KG1 (cell line): ENCODE measurements around the gene NINL.
"Not testable (repeated sequence)": the region's sequence is repeated elsewhere in the genome, so short reads cannot be mapped to it uniquely, and the experiment has no call there.

ENCODE experiments used
- DNase-seq: peaks from one replicate; lab custom pipeline; 2025; lab: John Stamatoyannopoulos, UW

NINL gene

DNA sequence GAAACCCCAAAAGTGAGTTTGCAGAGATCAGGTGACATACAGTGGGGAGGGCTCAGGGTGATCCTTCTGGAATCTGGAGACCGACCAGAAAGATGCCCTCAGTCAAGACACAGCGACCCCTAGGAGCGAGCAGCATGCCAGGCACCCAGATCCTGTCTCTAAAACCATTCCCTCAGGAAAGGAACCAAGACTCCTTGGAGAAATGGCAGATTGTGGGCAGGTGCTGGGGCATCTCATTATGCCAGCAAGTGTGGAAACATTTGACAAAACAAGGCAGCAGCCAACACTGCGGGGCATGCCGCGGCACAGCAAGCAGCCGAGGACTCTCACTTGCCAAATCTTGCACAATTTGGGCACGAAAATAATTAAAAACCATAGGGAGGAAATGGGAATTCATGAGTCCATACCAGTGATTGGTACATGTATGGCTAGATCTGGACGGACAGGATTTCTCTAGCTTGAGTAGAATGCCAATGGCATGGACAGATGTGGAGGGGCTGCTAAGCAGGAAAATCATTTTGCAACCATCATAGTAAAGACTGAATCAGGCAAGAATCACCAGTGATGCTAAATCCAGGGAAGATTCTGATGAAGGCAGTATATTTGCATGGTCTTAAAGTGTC, 101.0 kb downstream of the NINL start:
- DNase-seq, result no peak

GRCh38 chr20:25483431-25484132, 101.7 kb downstream of the NINL start:
- no peak for DNase-seq

DNA sequence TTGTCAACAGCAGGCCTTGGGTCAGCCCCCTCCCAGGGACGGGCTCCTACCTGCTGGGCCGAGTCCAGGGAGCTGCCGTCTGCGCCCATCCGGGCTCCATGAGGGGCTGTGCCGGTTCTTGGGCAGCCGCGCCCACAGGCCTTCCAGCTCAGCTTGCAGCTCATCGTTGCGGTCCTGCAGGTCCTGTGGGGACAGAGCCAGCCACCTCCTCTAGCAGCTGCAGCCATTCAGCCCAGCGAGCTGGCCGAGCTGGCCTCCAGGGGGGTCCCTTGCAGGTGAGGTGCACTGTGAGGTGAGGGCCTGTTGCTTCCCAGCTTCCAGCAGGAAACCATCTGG, 103.4 kb downstream of the NINL start:
- DNase-seq, result no peak

GRCh38 chr20:25481235-25481917, 104.0 kb downstream of the NINL start:
- DNase-seq, result no peak

DNA sequence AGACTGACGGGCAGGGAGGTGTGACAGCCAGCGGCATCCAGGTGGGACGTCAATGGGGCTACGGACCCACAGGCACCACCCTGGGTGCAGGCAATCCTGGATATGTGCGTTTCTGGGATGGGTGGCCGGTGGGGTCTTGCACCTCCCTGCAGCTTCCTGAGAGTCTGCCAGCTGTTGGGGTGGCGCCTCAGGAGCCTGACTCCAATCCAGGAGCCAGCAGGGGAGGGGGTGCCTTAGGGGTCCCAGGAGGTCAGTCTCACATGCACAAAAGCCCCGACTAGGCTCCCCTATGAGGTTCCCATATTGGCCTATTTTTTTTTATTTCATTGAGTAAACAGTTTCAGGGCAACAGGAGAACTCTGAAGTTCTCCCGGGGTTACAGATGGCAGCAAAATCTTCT, 104.5 kb downstream of the NINL start:
- no peak for DNase-seq

GRCh38 chr20:25480156-25480555, 105.2 kb downstream of the NINL start:
- DNase-seq, result no peak

- no peak for DNase-seq
Measured at GRCh38 chr20:25479638-25480037, 105.7 kb downstream of the NINL start.

- no peak for DNase-seq
Measured at GRCh38 chr20:25478889-25479568, 106.3 kb downstream of the NINL start.

DNA sequence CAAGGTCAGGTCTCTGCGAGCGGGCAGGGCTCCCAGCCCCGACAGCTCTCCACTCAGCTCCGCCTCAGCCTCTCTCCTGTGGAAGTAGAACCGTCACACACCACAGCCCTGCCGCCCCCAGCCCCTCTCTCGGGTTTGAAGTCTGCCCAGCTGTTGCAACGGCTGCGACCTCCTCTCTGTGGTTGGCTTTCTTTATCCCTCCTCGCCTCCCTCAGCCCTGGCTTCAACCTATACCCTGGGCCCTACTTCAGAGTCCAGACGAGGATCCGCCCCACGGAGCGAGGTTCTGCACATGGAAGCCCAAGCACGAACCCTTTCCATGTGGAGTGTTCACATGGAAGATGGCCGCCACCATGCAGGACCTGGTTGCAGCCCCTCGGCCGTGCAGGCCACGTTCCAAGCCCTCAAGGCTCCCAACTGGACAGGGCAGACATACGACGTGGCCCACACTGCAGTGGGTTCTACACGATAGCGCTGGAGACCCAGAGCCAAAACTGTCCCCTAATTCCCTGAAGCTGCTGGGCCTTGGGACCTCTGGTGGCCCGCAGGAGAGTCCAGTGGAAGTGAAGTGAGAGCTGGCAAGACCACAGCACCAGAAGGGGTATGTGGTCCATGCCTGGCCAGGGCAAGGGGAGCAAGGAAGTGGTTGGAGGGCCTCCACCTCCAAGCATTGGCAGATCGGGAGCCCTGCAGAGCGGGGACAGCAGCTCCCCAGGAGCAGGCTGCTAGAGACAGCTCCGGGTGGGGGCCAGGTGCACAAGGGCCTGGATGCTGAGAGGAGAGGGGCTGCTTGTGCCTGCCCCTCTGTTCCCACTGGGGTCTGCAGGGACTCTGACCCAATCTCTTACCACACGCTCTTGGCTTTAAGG, 108.1 kb downstream of the NINL start:
- DNase-seq, result no peak

DNA sequence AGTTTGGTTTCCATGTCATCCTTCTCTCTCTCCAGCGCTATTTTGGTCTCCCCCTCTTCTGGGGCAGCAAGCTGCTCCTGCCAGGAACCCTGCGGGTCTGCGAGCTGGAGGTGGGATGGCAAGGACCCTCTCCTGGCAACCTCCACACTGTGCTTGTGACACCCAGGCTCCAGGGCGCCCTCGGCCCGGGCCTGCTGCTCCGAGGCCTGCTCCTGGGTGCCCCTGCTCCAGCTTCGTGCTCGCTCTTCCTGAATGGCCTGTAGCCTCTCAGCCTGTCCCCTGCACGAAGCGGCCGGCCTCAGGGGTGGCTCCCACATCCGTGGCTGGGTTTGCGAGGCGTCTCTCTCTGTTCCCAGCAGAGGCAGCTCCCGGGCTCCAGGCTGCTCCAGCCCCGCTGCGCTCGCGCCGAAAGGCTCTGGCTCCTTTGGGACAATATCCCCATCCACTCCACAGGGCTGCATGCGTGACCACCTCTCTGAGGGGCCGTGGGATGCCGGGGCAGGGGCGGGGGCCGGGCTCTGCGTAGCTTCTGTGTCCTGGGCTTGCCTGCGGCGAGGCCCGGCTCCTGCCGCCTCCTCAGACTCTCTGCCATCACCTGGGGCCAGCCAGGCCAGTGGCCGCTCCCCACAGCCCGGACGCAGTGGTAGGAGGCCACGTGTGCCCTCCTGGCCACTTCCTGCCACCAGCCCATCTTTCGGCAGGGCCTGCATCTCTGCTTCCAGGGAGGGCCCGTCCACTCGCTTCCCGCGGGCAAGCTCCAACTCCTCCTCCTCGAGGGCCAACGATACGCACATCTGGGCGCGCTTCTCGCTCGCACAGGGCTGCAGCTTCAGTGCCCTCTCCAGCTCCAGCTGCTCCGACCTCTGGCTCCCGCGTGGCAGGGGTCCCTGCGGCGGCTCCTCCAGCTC, 109.0 kb downstream of the NINL start:
- DNase-seq, result no peak

- not testable (repeated sequence) for DNase-seq
Measured at GRCh38 chr20:25473297-25473696, 112.0 kb downstream of the NINL start.

DNA sequence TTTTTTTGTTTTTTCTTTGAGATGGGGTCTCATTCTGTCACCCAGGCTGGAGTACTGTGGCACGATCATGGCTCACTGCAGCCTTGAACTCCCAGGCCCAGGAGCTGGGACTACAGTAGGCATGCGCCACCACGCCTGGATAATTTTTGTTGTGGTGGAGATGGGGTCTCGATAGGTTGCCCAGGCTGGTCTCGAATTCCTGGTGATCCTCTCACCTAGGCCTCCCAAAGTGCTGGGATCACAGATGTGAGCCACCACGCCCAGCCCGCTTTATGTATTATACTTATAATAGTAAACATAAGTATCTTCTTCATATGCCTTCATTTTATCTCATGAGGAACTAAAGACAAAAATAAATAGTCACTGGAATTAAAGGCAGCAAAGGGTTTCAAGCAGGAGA, 114.3 kb downstream of the NINL start:
- no peak for DNase-seq

DNA sequence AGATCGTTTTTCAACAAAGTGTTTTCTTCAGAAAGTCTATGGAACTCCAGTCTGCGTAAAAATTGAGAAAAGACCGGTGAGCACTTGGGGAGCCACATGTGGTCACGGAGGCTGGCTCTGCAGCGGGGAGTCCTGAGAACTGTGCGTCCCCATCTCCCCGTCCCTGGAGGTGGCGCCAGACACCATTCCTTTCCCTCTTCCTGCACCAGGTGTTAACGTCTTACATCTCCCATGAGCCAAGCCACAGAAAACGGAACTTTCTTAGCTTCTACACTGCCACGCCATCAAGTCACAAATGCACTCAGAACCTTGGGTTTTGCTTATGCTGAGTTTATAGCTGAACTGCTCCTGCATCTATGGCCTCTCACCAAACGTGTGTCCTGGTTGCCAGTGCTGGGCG, 115.3 kb downstream of the NINL start:
- DNase-seq, result no peak

- no peak for DNase-seq
Measured at GRCh38 chr20:25469558-25469957, 115.8 kb downstream of the NINL start.

DNA sequence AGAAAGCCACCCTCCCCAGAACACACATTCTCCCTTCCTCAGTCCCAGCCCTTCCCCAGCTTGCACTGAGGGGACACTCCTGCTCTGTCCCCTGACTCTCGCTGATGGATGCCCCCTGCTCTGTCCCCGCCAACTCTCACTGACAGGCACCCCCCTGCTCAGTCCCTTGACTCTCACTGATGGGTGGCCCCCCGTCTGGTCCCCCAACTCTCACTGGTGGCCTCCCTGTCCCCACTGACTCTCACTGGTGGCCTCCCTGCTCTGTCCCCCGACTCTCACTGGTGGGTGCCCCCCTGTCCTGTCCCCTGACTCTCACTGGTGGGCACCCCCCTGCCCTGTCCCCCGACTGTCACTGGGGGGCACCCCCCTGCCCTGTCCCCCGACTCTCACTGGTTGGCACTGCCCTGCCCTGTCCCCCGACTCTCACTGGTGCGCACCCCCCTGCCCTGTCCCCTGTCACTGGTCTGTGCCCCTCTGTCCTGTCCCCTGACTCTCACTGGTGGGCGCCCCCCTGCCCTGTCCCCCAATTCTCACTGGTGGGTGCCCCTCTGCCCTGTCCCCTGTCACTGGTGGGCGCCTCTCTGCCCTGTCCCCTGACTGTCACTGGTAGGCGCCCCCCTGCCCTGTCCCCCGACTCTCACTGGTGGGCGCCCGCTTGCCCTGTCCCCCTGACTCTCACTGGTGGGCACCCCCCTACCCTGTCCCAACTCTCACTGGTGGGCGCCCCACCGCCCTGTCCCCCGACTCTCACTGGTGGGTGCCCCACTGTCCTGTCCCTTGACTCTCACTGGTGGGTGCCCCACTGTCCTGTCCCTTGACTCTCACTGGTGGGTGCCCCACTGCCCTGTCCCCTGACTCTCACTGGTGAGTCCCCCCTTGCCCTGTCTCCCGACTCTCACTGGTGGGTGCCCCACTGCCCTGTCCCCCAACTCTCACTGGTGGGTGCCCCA, 116.9 kb downstream of the NINL start:
- no peak for DNase-seq

DNA sequence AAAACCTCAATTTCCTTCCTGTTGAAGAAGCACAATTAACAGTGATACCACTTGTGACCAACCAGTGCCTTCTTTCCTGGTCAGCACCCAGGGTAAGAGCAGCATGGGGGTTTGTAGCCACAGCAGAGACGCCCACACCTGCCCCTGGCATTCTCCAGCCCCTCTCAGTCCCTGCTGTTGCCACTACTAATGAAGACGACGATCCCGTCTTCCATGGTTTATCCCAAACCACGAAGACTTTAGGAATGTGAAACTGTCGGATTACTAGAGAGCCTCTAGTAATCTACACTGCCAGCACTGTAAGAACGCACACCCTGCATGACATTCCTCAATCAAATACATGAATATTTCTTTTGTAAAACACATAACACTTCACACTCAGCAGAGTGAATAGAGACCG, 117.9 kb downstream of the NINL start:
- DNase-seq, result no peak

- DNase-seq, result no peak
Measured at GRCh38 chr20:25466846-25467245, 118.5 kb downstream of the NINL start.

DNA sequence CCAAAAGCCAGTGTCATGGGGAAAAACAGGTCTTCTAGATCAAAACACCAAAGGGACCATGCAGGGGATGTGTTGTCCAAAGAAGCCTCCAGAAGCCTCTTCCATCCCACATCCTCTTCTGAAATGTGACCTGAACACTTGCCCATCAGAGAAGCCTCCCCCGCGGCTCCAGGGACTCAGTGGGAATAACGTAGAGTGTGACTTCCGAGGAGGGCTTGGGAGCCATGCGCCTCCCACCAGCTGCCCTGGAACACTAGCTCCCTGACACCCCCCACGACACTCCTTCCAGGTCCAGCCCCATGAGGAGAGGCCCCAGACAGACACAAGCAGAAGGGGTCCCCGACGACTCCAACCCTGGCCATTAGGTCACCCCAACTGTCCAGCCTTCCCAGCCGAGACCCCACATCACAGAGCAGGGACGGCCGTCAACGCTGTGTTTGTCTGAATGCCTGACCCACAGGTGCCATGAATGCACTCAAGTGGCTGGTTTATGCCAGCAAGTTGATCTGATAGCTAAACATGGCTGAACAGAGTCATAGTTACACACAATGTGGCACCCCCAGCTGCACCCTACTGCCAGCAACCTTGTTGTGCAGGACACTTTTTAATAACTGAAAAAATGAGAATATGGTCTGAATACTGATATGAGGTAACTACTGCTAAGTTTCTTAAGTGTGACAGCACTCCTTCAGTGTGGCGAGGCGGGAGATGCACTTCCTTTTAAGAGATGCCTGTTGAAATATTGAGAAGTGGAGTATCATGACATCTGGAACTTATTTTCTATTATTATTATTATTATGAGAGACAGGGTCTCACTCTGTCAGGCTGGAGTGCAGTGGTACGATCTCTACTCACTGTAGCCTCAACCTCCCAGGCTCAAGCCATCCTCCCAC, 119.8 kb downstream of the NINL start:
- no peak for DNase-seq
